Measurements from ENCODE around the gene RTKN.
"Not testable (repeated sequence)": the region's sequence is repeated elsewhere in the genome, so short reads cannot be mapped to it uniquely, and the experiment has no call there.

RTKN gene

GRCh38 chr2:74436848-74437695 is 4.7 kb downstream of the RTKN start:
- no peak for DNase-seq

GRCh38 chr2:74436111-74436805 is 5.5 kb downstream of the RTKN start:
- no peak for DNase-seq

GRCh38 chr2:74430502-74430901 is 11.2 kb downstream of the RTKN start:
- DNase-seq = no peak

GRCh38 chr2:74429487-74430451 is 12.0 kb downstream of the RTKN start:
- DNase-seq = no peak

GRCh38 chr2:74428675-74429074 is 13.1 kb downstream of the RTKN start:
- no peak for DNase-seq

GRCh38 chr2:74427551-74427950 is 14.2 kb downstream of the RTKN start:
- DNase-seq = no peak

- no peak for DNase-seq
Measured at GRCh38 chr2:74426181-74426758, 15.5 kb downstream of the RTKN start.

GRCh38 chr2:74425523-74425922 is 16.2 kb downstream of the RTKN start:
- DNase-seq = no peak

GRCh38 chr2:74424995-74425406 is 16.7 kb downstream of the RTKN start:
- no peak for DNase-seq

GRCh38 chr2:74424139-74424992 is 17.4 kb downstream of the RTKN start:
- no peak for DNase-seq

- DNase-seq = no peak
Measured at GRCh38 chr2:74423231-74424095, 18.3 kb downstream of the RTKN start.

- DNase-seq = peak; percentile 92 to 96
Measured at GRCh38 chr2:74421221-74421870, 20.4 kb downstream of the RTKN start, which contains the start of the genes C2orf81 and WDR54. C2orf81 (minus strand) TSS chr2:74421619; CDS start chr2:74421560, 59 bp downstream. WDR54 (plus strand) TSS chr2:74421730; CDS start chr2:74422154, 424 bp downstream.

GRCh38 chr2:74420443-74421103 is 21.2 kb downstream of the RTKN start:
- DNase-seq = not testable (repeated sequence)

GRCh38 chr2:74420006-74420405 is 21.7 kb downstream of the RTKN start:
- no peak for DNase-seq

GRCh38 chr2:74419345-74419744 is 22.4 kb downstream of the RTKN start:
- DNase-seq = no peak

- no peak for DNase-seq
Measured at GRCh38 chr2:74418312-74418711, 23.4 kb downstream of the RTKN start.

- no peak for DNase-seq
Measured at GRCh38 chr2:74417763-74418162, 24.0 kb downstream of the RTKN start.

- no peak for DNase-seq
Measured at GRCh38 chr2:74417197-74417596, 24.5 kb downstream of the RTKN start.

GRCh38 chr2:74416778-74417177 is 25.0 kb downstream of the RTKN start:
- DNase-seq = no peak
